Muscle of leg (tissue), 11 donors: ENCODE measurements around the gene SNRPB. TPM values are rescaled to one million over a fixed set of nuclear protein-coding genes. Genes with fewer than 3 reads are reported as not detected.
"Not testable (repeated sequence)": the region's sequence is repeated elsewhere in the genome, so short reads cannot be mapped to it uniquely, and the experiment has no call there.

Experiments used
- DNase-seq: peaks from one replicate; pipeline ENCODE4 v3.0.0; 2013
- H3K27ac ChIP-seq: one replicate; pipeline ENCODE4 v1.5.1; 2013; ENCODE audit warnings: mild to moderate bottlenecking, low read length, control low read depth
- H3K27me3 ChIP-seq: one replicate; pipeline ENCODE4 v1.6.1; 2013; ENCODE audit warnings: low read length; ENCODE audit not compliant: control insufficient read depth, insufficient read depth
- H3K36me3 ChIP-seq: one replicate; pipeline ENCODE4 v1.6.1; 2013; ENCODE audit warnings: low read length; ENCODE audit not compliant: control insufficient read depth, insufficient read depth
- H3K4me1 ChIP-seq: one replicate; pipeline ENCODE4 v1.6.1; 2013; ENCODE audit warnings: low read length; ENCODE audit not compliant: control insufficient read depth, insufficient read depth
- H3K4me3 ChIP-seq: one replicate; pipeline ENCODE4 v1.5.1; 2013; ENCODE audit warnings: low read length, control low read depth
- H3K9me3 ChIP-seq: replicated peaks from 2 replicates; pipeline ENCODE4 v1.6.1; 2013; ENCODE audit warnings: low read depth, low read length; ENCODE audit not compliant: control insufficient read depth
- WGBS: methylation state at CpG from one replicate; pipeline ENCODE4 v1.1.5; 2013; ENCODE audit warnings: missing lambda C conversion rate; ENCODE audit not compliant: insufficient coverage; 5-methylcytosine and 5-hydroxymethylcytosine counted together
- polyA plus RNA-seq, 8 donors: library from polyadenylated mRNA; unstranded; fragments of 120-200 nt; gene quantifications; one replicate each; pipeline versions ENCODE4 v1.2.1 to v1.2.3, GENCODE V29; 2013; ENCODE audit warnings: inconsistent platforms in 1 of 8, low replicate concordance in 1 of 8; ENCODE audit not compliant: insufficient read length in 8 of 8, insufficient read depth in 1 of 8
- total RNA-seq: library from RNA; stranded (reverse); fragments of 120-200 nt; gene quantifications from one replicate; pipeline ENCODE4 v1.2.4, GENCODE V29; 2013

The SNRPB gene
- total and polyA plus RNA-seq, 9 donors = 97.3 to 123 (median 113) TPM

GRCh38 chr20:2508631-2509467, 38.3 kb upstream of the SNRPB start, which contains the start of gene ZNF343:
TSS of gene ZNF343 (minus strand) at chr20:2508915. CDS start at chr20:2493895, 15,020 bp downstream.
- H3K27me3 ChIP-seq = no peaks in the 10 kb centered on the region
- no peaks in the 10 kb centered on the region for H3K36me3 ChIP-seq
- H3K4me3 ChIP-seq = peak within 1 kb of the TSS; percentile 69
- H3K9me3 ChIP-seq = no peaks in the 10 kb centered on the region
- peaks cover 13% of the 10 kb centered on the region for H3K4me1 ChIP-seq
- H3K27ac ChIP-seq = peak within 1 kb of the TSS; percentile 65
- DNase-seq = peak; percentile 95
- 0% methylated on average over 51 of the region's 53 CpGs for WGBS

GRCh38 chr20:2507875-2508630, 37.5 kb upstream of the SNRPB start:
- H3K4me1 ChIP-seq = peaks cover 13% of the 10 kb centered on the region
- H3K9me3 ChIP-seq = no peaks in the 10 kb centered on the region
- no peaks in the 10 kb centered on the region for H3K27me3 ChIP-seq
- peak overlapping the region; percentile 65 for H3K27ac ChIP-seq
- peak overlapping the region; percentile 69 for H3K4me3 ChIP-seq
- H3K36me3 ChIP-seq = no peaks in the 10 kb centered on the region
- 3% methylated on average over 16 of the region's 22 CpGs for WGBS
- peak; percentile 64 for DNase-seq

GRCh38 chr20:2507464-2507863, 36.9 kb upstream of the SNRPB start:
- Histone ChIP-seq H3K4me3 (peak overlapping the region; percentile 69), H3K9me3 (no peaks in the 10 kb centered on the region), H3K4me1 (peaks cover 13% of the 10 kb centered on the region), H3K36me3 (no peaks in the 10 kb centered on the region), H3K27me3 (no peaks in the 10 kb centered on the region), H3K27ac (peak overlapping the region; percentile 65)
- WGBS = 80% methylated on average over 1 of the region's 5 CpGs
- DNase-seq = peak; percentile 25

GRCh38 chr20:2506426-2506825, 35.8 kb upstream of the SNRPB start:
- H3K27me3 ChIP-seq = not testable (repeated sequence)
- no CpG with 5 or more reads among the region's 5 CpGs for WGBS
- H3K4me1 ChIP-seq = peaks cover 13% of the 10 kb centered on the region

GRCh38 chr20:2504803-2505202, 34.2 kb upstream of the SNRPB start:
- H3K36me3 ChIP-seq, H3K27ac ChIP-seq, DNase-seq, H3K9me3 ChIP-seq, H3K27me3 ChIP-seq, H3K4me3 ChIP-seq: not testable (repeated sequence)
- peaks cover 13% of the 10 kb centered on the region for H3K4me1 ChIP-seq
- WGBS = no CpG with 5 or more reads among the region's 2 CpGs

More at GRCh38 chr20:2506426-2506825, 35.8 kb upstream of the SNRPB start:
- DNase-seq, H3K36me3 ChIP-seq, H3K9me3 ChIP-seq, H3K27ac ChIP-seq, H3K4me3 ChIP-seq: not testable (repeated sequence)

- H3K4me3 ChIP-seq, H3K27me3 ChIP-seq, H3K27ac ChIP-seq, DNase-seq, H3K9me3 ChIP-seq, H3K4me1 ChIP-seq: not testable (repeated sequence)
- no CpG with 5 or more reads among the region's 2 CpGs for WGBS
- H3K36me3 ChIP-seq = peaks cover 21% of the 10 kb centered on the region
These were observed 32.3 kb upstream of the SNRPB start for GRCh38 chr20:2502808-2503384.

- Histone ChIP-seq H3K4me1 (no peaks in the 10 kb centered on the region), H3K9me3 (peaks cover under 1% of the 10 kb centered on the region), H3K27ac (peak overlapping the region; percentile 40)
These were observed 15.1 kb upstream of the SNRPB start for GRCh38 chr20:2485661-2486060.

GRCh38 chr20:2485080-2485479, 14.5 kb upstream of the SNRPB start:
- peaks cover 53% of the 10 kb centered on the region for H3K36me3 ChIP-seq
- peaks cover 2% of the 10 kb centered on the region for H3K9me3 ChIP-seq
- WGBS = 73% methylated on average over 1 of the region's 2 CpGs
- H3K4me3 ChIP-seq = no peak overlapping the region
- peak overlapping the region; percentile 40 for H3K27ac ChIP-seq
- no peaks in the 10 kb centered on the region for H3K4me1 ChIP-seq
- DNase-seq = no peak
- H3K27me3 ChIP-seq = no peaks in the 10 kb centered on the region

More at GRCh38 chr20:2485661-2486060, 15.1 kb upstream of the SNRPB start:
- 25% methylated on average over 2 of the region's 4 CpGs for WGBS
- Histone ChIP-seq H3K36me3 (peaks cover 50% of the 10 kb centered on the region), H3K4me3 (no peak overlapping the region), H3K27me3 (no peaks in the 10 kb centered on the region)
- peak; percentile 77 for DNase-seq

- WGBS = 87% methylated on average over 3 of the region's 12 CpGs
- H3K4me1 ChIP-seq = no peaks in the 10 kb centered on the region
- no peak for DNase-seq
These were observed 12.9 kb upstream of the SNRPB start for GRCh38 chr20:2483504-2483903.

GRCh38 chr20:2480381-2480780, 9.8 kb upstream of the SNRPB start:
- 100% methylated on average over 1 of the region's 2 CpGs for WGBS
- DNase-seq = no peak
- no peaks in the 10 kb centered on the region for H3K27me3 ChIP-seq
- H3K36me3 ChIP-seq = peaks cover 46% of the 10 kb centered on the region
- no peak overlapping the region for H3K4me3 ChIP-seq
- peaks cover 2% of the 10 kb centered on the region for H3K9me3 ChIP-seq
- no peak overlapping the region for H3K27ac ChIP-seq
- H3K4me1 ChIP-seq = no peaks in the 10 kb centered on the region

More at GRCh38 chr20:2483504-2483903, 12.9 kb upstream of the SNRPB start:
- no peak overlapping the region for H3K27ac ChIP-seq
- peaks cover 2% of the 10 kb centered on the region for H3K9me3 ChIP-seq
- H3K36me3 ChIP-seq = peaks cover 51% of the 10 kb centered on the region
- H3K27me3 ChIP-seq = no peaks in the 10 kb centered on the region
- no peak overlapping the region for H3K4me3 ChIP-seq
